Muscle of back (tissue), 11 donors: Measurements from ENCODE around the gene PAQR4. TPM values are rescaled to one million over a fixed set of nuclear protein-coding genes. Genes with fewer than 3 reads are reported as not detected.

Experiments
- DNase-seq, 3 donors: peaks; one replicate each; pipeline versions ENCODE4 v3.0.0 to v3.0.0-alpha.2; 2013
- polyA plus RNA-seq, 10 donors: library from polyadenylated mRNA; unstranded; fragments of 120-200 nt; gene quantifications; one replicate each; pipeline ENCODE4 v1.2.1, GENCODE V29; 2013; ENCODE audit not compliant: insufficient read length in 10 of 10

Gene PAQR4
- polyA plus RNA-seq, 10 donors, result 4.9 to 13.2 (median 7.2) TPM

GRCh38 chr16:3021449-3022207 lies 52.5 kb downstream of the PAQR4 start:
- DNase-seq, result peak; percentile 82 to 93 (median 90)

- peak; percentile 93 to 95 (median 95) for DNase-seq
Observed at GRCh38 chr16:3022208-3022683, 53.1 kb downstream of the PAQR4 start.

GRCh38 chr16:3022684-3023414 lies 53.7 kb downstream of the PAQR4 start:
- DNase-seq, result peak; percentile 38 to 66 (median 40)

Other genes starting within 250 kb of the PAQR4 start
- 1 to 10 TPM in 6 of 10 donors, under 1 TPM in 4; 0.86 to 1.6 (median 1.2) TPM for gene PRSS27, start 249.1 kb upstream of the PAQR4 start, polyA plus RNA-seq
- gene SRRM2, start 216.7 kb upstream of the PAQR4 start, polyA plus RNA-seq, result 100 to 1,000 TPM; 351 to 593 (median 450) TPM
- gene ELOB, start 192.1 kb upstream of the PAQR4 start, polyA plus RNA-seq, result 100 to 1,000 TPM; 126 to 207 (median 146) TPM
- not detected for gene PRSS33, start 181.8 kb upstream of the PAQR4 start, polyA plus RNA-seq
- gene PRSS41, start 170.9 kb upstream of the PAQR4 start, polyA plus RNA-seq, result not detected
- under 1 TPM in 3 of 10 donors, not detected in 7; 0.24 to 0.53 (median 0.31) TPM for gene PRSS21, start 152.1 kb upstream of the PAQR4 start, polyA plus RNA-seq
- under 1 TPM in 9 of 10 donors, not detected in 1; 0.24 to 0.90 (median 0.56) TPM for gene ZG16B, start 139.0 kb upstream of the PAQR4 start, polyA plus RNA-seq
- under 1 TPM in 2 of 10 donors, not detected in 8; 0.83 to 0.94 TPM for gene PRSS22, start 111.2 kb upstream of the PAQR4 start, polyA plus RNA-seq
- 10 to 100 TPM; 10.4 to 20.2 (median 15.5) TPM for gene FLYWCH2, start 86.1 kb upstream of the PAQR4 start, polyA plus RNA-seq
- gene FLYWCH1, start 57.4 kb upstream of the PAQR4 start, polyA plus RNA-seq, result 10 to 100 TPM; 10.7 to 25.3 (median 17.2) TPM
- 10 to 100 TPM in 2 of 10 donors, 1 to 10 TPM in 8; 1.7 to 27.6 (median 5.6) TPM for gene KREMEN2, start 5.1 kb upstream of the PAQR4 start, polyA plus RNA-seq
- 10 to 100 TPM in 4 of 10 donors, 1 to 10 TPM in 6; 5.8 to 23.0 (median 9.5) TPM for gene PKMYT1, start 11.1 kb downstream of the PAQR4 start, polyA plus RNA-seq
- 1 to 10 TPM in 7 of 10 donors, under 1 TPM in 3; 0.45 to 2.6 (median 1.3) TPM for gene CLDN9, start 43.6 kb downstream of the PAQR4 start, polyA plus RNA-seq
- gene CLDN6, start 48.8 kb downstream of the PAQR4 start, polyA plus RNA-seq, result 1 to 10 TPM in 2 of 10 donors, under 1 TPM in 7, not detected in 1; 0.16 to 6.3 (median 0.31) TPM
- gene TNFRSF12A, start 51.0 kb downstream of the PAQR4 start, polyA plus RNA-seq, result 10 to 100 TPM; 21.3 to 91.8 (median 36.6) TPM
- 100 to 1,000 TPM in 8 of 10 donors, 10 to 100 TPM in 2; 68.2 to 157 (median 121) TPM for gene HCFC1R1, start 54.6 kb downstream of the PAQR4 start, polyA plus RNA-seq
- 10 to 100 TPM; 15.9 to 26.9 (median 19.8) TPM for gene THOC6, start 54.7 kb downstream of the PAQR4 start, polyA plus RNA-seq
- gene BICDL2, start 67.6 kb downstream of the PAQR4 start, polyA plus RNA-seq, result under 1 TPM in 6 of 10 donors, not detected in 4; 0.07 to 0.82 (median 0.11) TPM
- gene MMP25, start 77.2 kb downstream of the PAQR4 start, polyA plus RNA-seq, result 1 to 10 TPM; 1.1 to 3.0 (median 1.8) TPM
- 100 to 1,000 TPM in 6 of 10 donors, 10 to 100 TPM in 4; 43.8 to 181 (median 123) TPM for gene IL32, start 96.3 kb downstream of the PAQR4 start, polyA plus RNA-seq
- gene ZSCAN10, start 129.9 kb downstream of the PAQR4 start, polyA plus RNA-seq, result under 1 TPM in 8 of 10 donors, not detected in 2; 0.13 to 0.53 (median 0.20) TPM
- gene ZNF205, start 143.2 kb downstream of the PAQR4 start, polyA plus RNA-seq, result 10 to 100 TPM in 7 of 10 donors, 1 to 10 TPM in 3; 7.5 to 14.6 (median 11.7) TPM
- 10 to 100 TPM in 5 of 10 donors, 1 to 10 TPM in 5; 8.1 to 11.6 (median 10.0) TPM for gene ZNF213, start 165.7 kb downstream of the PAQR4 start, polyA plus RNA-seq
- gene OR1F1, start 218.9 kb downstream of the PAQR4 start, polyA plus RNA-seq, result not detected